ENCODE data around the gene HSPA1B. TPM values are rescaled to one million over a fixed set of nuclear protein-coding genes. Genes with fewer than 3 reads are reported as not detected.
"Not testable (repeated sequence)": the region's sequence is repeated elsewhere in the genome, so short reads cannot be mapped to it uniquely, and the experiment has no call there.

HSPA1B gene
- total and polyA plus RNA-seq, 2 donors, result 137 to 269 TPM

DNA sequence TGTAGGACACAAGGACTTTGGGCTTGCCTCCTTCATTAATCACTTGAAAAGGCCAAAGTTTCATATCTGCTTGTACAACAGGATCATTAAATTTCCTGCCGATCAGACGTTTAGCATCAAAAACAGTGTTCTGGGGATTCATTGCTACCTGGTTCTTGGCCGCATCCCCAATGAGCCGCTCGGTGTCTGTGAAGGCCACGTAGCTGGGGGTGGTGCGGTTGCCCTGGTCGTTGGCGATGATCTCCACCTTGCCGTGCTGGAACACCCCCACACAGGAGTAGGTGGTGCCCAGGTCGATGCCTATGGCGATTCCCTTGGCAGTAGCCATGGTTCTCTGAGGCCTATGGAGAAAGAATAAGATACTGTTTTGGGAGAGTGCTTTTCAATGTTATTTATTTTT is 15.9 kb upstream of the HSPA1B start:
- Histone ChIP-seq H3K4me1 (ENCODE audit: insufficient read depth) (no peaks in the 10 kb centered on the region), H3K27ac (ENCODE audit: low read depth) (no peak overlapping the region), H3K4me3 (ENCODE audit: low read depth, low read length) (no peak overlapping the region), H3K36me3 (ENCODE audit: insufficient read depth) (no peaks in the 10 kb centered on the region)
- 93% methylated on average over 12 of the region's 12 CpGs for WGBS
- no peak for DNase-seq (ENCODE audit: extremely low spot score)

- Histone ChIP-seq H3K27ac (ENCODE audit: low read depth) (peak overlapping the region; percentile 93), H3K4me1 (ENCODE audit: insufficient read depth) (no peaks in the 10 kb centered on the region), H3K36me3 (ENCODE audit: insufficient read depth) (no peaks in the 10 kb centered on the region), H3K4me3 (ENCODE audit: low read depth, low read length) (no peak overlapping the region)
- 90% methylated on average over 7 of the region's 7 CpGs for WGBS
- no peak for DNase-seq (ENCODE audit: extremely low spot score)
Measured at GRCh38 chr6:31813465-31813849, 14.1 kb upstream of the HSPA1B start.

GRCh38 chr6:31814677-31815024 is 12.9 kb upstream of the HSPA1B start:
- peak overlapping the region; percentile 97 for H3K27ac ChIP-seq (ENCODE audit: low read depth)
- peak overlapping the region; percentile 46 for H3K4me3 ChIP-seq (ENCODE audit: low read depth, low read length)
- H3K4me1 ChIP-seq (ENCODE audit: insufficient read depth), result no peaks in the 10 kb centered on the region
- DNase-seq (ENCODE audit: extremely low spot score), result peak; percentile 97
- no peaks in the 10 kb centered on the region for H3K36me3 ChIP-seq (ENCODE audit: insufficient read depth)
- under 1% methylated on average over 13 of the region's 13 CpGs for WGBS

- peak within 1 kb of the TSS; percentile 54 for H3K4me3 ChIP-seq (ENCODE audit: low read depth, low read length)
- H3K27ac ChIP-seq (ENCODE audit: low read depth), result peak within 1 kb of the TSS; percentile 97
- DNase-seq (ENCODE audit: extremely low spot score), result peak; percentile 96
- WGBS, result under 1% methylated on average over 56 of the region's 56 CpGs
- no peaks in the 10 kb centered on the region for H3K4me1 ChIP-seq (ENCODE audit: insufficient read depth)
- H3K36me3 ChIP-seq (ENCODE audit: insufficient read depth), result no peaks in the 10 kb centered on the region
Measured at GRCh38 chr6:31815025-31815838, 12.3 kb upstream of the HSPA1B start, which contains the start of the genes HSPA1A and HSPA1L. Gene HSPA1A, plus strand, starts transcription at chr6:31815543. Its CDS starts 214 bp downstream, at chr6:31815757. Gene HSPA1L, minus strand, starts transcription at chr6:31815283. Its CDS starts 3,311 bp downstream, at chr6:31811972.

DNA sequence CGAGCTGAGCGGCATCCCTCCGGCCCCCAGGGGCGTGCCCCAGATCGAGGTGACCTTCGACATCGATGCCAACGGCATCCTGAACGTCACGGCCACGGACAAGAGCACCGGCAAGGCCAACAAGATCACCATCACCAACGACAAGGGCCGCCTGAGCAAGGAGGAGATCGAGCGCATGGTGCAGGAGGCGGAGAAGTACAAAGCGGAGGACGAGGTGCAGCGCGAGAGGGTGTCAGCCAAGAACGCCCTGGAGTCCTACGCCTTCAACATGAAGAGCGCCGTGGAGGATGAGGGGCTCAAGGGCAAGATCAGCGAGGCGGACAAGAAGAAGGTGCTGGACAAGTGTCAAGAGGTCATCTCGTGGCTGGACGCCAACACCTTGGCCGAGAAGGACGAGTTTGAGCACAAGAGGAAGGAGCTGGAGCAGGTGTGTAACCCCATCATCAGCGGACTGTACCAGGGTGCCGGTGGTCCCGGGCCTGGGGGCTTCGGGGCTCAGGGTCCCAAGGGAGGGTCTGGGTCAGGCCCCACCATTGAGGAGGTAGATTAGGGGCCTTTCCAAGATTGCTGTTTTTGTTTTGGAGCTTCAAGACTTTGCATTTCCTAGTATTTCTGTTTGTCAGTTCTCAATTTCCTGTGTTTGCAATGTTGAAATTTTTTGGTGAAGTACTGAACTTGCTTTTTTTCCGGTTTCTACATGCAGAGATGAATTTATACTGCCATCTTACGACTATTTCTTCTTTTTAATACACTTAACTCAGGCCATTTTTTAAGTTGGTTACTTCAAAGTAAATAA is 10.2 kb upstream of the HSPA1B start:
- H3K4me3 ChIP-seq (ENCODE audit: low read depth, low read length), result peak overlapping the region; percentile 67
- peak overlapping the region; percentile 29 for H3K27ac ChIP-seq (ENCODE audit: low read depth)
- not testable (repeated sequence) for H3K4me1 ChIP-seq (ENCODE audit: insufficient read depth); DNase-seq (ENCODE audit: extremely low spot score); H3K36me3 ChIP-seq (ENCODE audit: insufficient read depth)
- 60% methylated on average over 15 of the region's 37 CpGs for WGBS

DNA sequence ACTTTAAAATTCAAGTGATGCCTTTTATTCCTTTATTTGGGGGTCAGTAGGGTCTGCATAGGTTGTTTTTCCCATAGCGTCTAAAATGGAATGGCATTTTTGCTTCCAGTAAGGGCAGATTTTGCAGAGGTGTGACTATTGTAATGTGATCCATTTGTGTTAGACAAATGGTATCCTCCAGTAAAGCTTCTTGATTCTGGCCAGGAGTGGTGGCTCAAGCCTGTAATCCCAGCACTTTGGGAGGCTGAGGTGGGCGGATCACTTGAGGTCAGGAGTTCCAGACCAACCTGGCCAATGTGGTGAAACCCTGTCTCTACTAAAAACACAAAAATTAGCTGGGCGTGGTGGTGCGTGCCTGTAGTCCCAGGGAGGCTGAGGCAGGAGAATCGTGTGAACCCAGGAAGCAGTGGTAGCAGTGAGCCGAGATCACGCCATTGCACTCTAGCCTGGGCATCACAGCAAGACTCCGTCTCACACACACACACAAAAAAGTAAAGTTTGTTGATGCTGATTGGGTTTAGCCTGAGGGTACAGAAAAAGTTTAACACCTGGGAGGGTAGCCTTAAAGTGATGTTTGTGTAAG is 9.5 kb upstream of the HSPA1B start:
- H3K4me1 ChIP-seq (ENCODE audit: insufficient read depth); DNase-seq (ENCODE audit: extremely low spot score); H3K36me3 ChIP-seq (ENCODE audit: insufficient read depth): not testable (repeated sequence)
- Histone ChIP-seq H3K27ac (ENCODE audit: low read depth) (peak overlapping the region; percentile 48), H3K4me3 (ENCODE audit: low read depth, low read length) (peak overlapping the region; percentile 67)
- 73% methylated on average over 8 of the region's 8 CpGs for WGBS

DNA sequence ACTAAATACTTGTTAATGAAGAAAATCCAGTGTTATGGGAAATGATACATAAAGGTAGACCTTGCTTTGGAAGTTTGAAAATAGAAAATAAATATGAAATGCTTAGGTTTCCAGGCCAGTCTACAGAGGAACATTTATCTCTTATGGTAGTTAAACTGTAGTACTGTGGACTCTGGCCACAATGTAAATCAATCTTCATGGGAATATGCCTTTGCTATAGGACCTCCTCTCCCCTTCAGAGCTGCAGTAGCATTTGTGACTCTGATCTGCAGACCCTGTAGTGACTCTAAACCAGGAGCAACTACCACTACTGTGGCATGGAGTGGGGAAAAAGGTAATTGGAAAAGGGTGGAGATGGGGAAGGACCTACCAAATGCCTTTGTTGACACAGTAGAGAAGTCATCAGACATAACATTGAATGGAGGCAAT is 7.7 kb upstream of the HSPA1B start:
- no peak for DNase-seq (ENCODE audit: extremely low spot score)
- Histone ChIP-seq H3K4me3 (ENCODE audit: low read depth, low read length) (no peak overlapping the region), H3K27ac (ENCODE audit: low read depth) (no peak overlapping the region), H3K36me3 (ENCODE audit: insufficient read depth) (no peaks in the 10 kb centered on the region), H3K4me1 (ENCODE audit: insufficient read depth) (no peaks in the 10 kb centered on the region)

DNA sequence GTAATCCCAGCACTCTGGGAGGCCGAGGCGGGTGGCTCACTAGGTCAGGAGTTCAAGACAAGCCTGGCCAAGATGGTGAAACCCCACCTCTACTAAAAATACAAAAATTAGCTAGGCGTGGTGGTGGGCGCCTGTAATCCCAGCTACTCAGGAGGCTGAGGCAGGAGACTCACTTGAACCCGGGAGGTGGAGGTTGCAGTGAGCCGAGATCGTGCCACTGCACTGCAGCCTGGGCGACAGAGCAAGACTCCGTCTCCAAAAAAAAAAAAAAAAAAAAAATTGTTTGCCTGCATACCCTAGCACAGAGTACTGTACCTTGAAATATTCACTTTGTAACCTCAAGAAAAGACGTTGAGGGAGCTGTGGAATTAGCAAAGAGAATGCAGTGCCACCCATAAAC is 7.1 kb upstream of the HSPA1B start:
- 92% methylated on average over 10 of the region's 10 CpGs for WGBS
- not testable (repeated sequence) for H3K27ac ChIP-seq (ENCODE audit: low read depth); DNase-seq (ENCODE audit: extremely low spot score); H3K4me3 ChIP-seq (ENCODE audit: low read depth, low read length); H3K4me1 ChIP-seq (ENCODE audit: insufficient read depth); H3K36me3 ChIP-seq (ENCODE audit: insufficient read depth)

- Histone ChIP-seq H3K36me3 (ENCODE audit: insufficient read depth) (no peaks in the 10 kb centered on the region), H3K4me3 (ENCODE audit: low read depth, low read length) (peak overlapping the region; percentile 52), H3K27ac (ENCODE audit: low read depth) (peak overlapping the region; percentile 93), H3K4me1 (ENCODE audit: insufficient read depth) (no peaks in the 10 kb centered on the region)
- 4% methylated on average over 39 of the region's 39 CpGs for WGBS
- DNase-seq (ENCODE audit: extremely low spot score), result no peak
Measured at GRCh38 chr6:31821301-31822035, 6.1 kb upstream of the HSPA1B start.

GRCh38 chr6:31822036-31822821 is 5.3 kb upstream of the HSPA1B start:
- peak overlapping the region; percentile 52 for H3K4me3 ChIP-seq (ENCODE audit: low read depth, low read length)
- no peaks in the 10 kb centered on the region for H3K36me3 ChIP-seq (ENCODE audit: insufficient read depth)
- H3K27ac ChIP-seq (ENCODE audit: low read depth), result peak overlapping the region; percentile 93
- H3K4me1 ChIP-seq (ENCODE audit: insufficient read depth), result no peaks in the 10 kb centered on the region
- peak; percentile 77 for DNase-seq (ENCODE audit: extremely low spot score)
- 2% methylated on average over 24 of the region's 25 CpGs for WGBS

GRCh38 chr6:31823592-31824196 is 3.8 kb upstream of the HSPA1B start:
- peak overlapping the region; percentile 54 for H3K27ac ChIP-seq (ENCODE audit: low read depth)
- not testable (repeated sequence) for DNase-seq (ENCODE audit: extremely low spot score); H3K36me3 ChIP-seq (ENCODE audit: insufficient read depth); H3K4me1 ChIP-seq (ENCODE audit: insufficient read depth); H3K4me3 ChIP-seq (ENCODE audit: low read depth, low read length)
- 82% methylated on average over 9 of the region's 9 CpGs for WGBS

DNA sequence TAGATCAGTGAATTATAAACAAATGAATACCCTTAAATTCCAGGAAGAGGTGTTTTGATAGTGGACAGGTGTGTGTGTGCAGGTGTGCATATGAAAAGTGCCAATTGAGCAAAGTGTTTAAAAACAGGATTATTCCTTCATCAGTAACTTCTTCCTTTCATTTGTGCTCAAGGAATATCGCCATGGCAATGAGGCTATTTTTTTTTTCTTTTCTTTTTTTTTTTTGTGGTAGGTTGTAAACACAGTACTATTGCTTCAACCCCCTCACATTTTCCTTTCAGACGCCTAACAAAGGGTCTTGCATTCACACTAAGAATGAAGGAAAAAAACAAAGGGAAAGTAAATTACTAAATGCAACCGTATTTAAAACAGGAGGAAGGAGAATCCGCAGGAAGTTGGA is 2.0 kb upstream of the HSPA1B start:
- DNase-seq (ENCODE audit: extremely low spot score), result no peak
- no peaks in the 10 kb centered on the region for H3K4me1 ChIP-seq (ENCODE audit: insufficient read depth)
- H3K27ac ChIP-seq (ENCODE audit: low read depth), result no peak overlapping the region
- H3K4me3 ChIP-seq (ENCODE audit: low read depth, low read length), result no peak overlapping the region
- 69% methylated on average over 4 of the region's 4 CpGs for WGBS
- no peaks in the 10 kb centered on the region for H3K36me3 ChIP-seq (ENCODE audit: insufficient read depth)
